Esophagus squamous epithelium (tissue), 4 donors: ENCODE data around the gene REV3L.

ENCODE experiments used
- CTCF ChIP-seq, 6 experiments: fragments of 450-650 bp in 4 of 6; fragments of 200-600 bp in 2 of 6; sonication (generic) in 2 of 6; IDR thresholded peaks; one replicate each; pipeline ENCODE4 v1.5.1; 2016 to 2019; ENCODE audit warnings: antibody characterized with exemption in 6 of 6, mild to moderate bottlenecking in 4 of 6, moderate library complexity in 4 of 6
- POLR2A ChIP-seq, 4 donors: fragments of 450-650 bp; IDR thresholded peaks; one replicate each; pipeline ENCODE4 v1.6.1; 2017; ENCODE audit warnings: antibody characterized with exemption in 4 of 4, mild to moderate bottlenecking in 4 of 4, moderate library complexity in 3 of 4

- TF ChIP-seq CTCF (IDR thresholded peaks at IDR 0.05) = no peak
- TF ChIP-seq POLR2A (IDR thresholded peaks at IDR 0.05) = no peak
Observed at GRCh38 chr6:111329882-111330633, 153.0 kb downstream of the REV3L start.
